GM23338 (cell line): ENCODE measurements around the gene AXIN1. TPM values are rescaled to one million over a fixed set of nuclear protein-coding genes. Genes with fewer than 3 reads are reported as not detected.

Experiments
- ATAC-seq: fragments of 200-7000 bp; cut with Tn5 transposase; 3 replicates; pipeline ENCODE4 v1.9.1; 2020
- DNase-seq: peaks from one replicate; pipeline ENCODE4 v3.0.0-alpha.2; 2015; ENCODE audit warnings: low spot score
- H2AFZ ChIP-seq: fragments of 200-600 bp; sonication (generic); 2 replicates; pipeline ENCODE4 v1.8.0; 2016; ENCODE audit warnings: antibody characterized with exemption, mild to moderate bottlenecking, moderate library complexity
- H3F3A ChIP-seq: fragments of 200-600 bp; sonication (generic); replicated peaks from 2 replicates; pipeline ENCODE4 v1.8.0; 2017; ENCODE audit warnings: antibody characterized with exemption, mixed run types, low read depth
- H3K27ac ChIP-seq: fragments of 200-600 bp; sonication (generic); 2 replicates; pipeline ENCODE4 v1.6.1; 2016; ENCODE audit warnings: low read depth
- H3K27me3 ChIP-seq: fragments of 200-600 bp; sonication (generic); 2 replicates; pipeline ENCODE4 v1.8.0; 2016; ENCODE audit warnings: mild to moderate bottlenecking, mixed run types, moderate library complexity; ENCODE audit not compliant: insufficient read depth
- H3K36me3 ChIP-seq: fragments of 200-600 bp; sonication (generic); 2 replicates; pipeline ENCODE4 v1.8.0; 2016; ENCODE audit warnings: mild to moderate bottlenecking; ENCODE audit not compliant: insufficient read depth
- H3K4me1 ChIP-seq: fragments of 200-600 bp; sonication (generic); 2 replicates; pipeline ENCODE4 v1.8.0; 2016; ENCODE audit warnings: mild to moderate bottlenecking, moderate library complexity; ENCODE audit not compliant: insufficient read depth
- H3K4me2 ChIP-seq: fragments of 200-600 bp; sonication (generic); 2 replicates; pipeline ENCODE4 v1.7.1; 2017; ENCODE audit warnings: mixed run types
- H3K4me3 ChIP-seq: fragments of 200-600 bp; sonication (generic); 2 replicates; pipeline ENCODE4 v1.6.1; 2016; ENCODE audit warnings: mixed run types
- H3K79me2 ChIP-seq: fragments of 200-600 bp; sonication (generic); replicated peaks from 2 replicates; pipeline ENCODE4 v1.8.0; 2017; ENCODE audit warnings: mild to moderate bottlenecking; ENCODE audit not compliant: insufficient read depth
- H3K9me2 ChIP-seq: fragments of 200-600 bp; sonication (generic); 2 replicates; pipeline ENCODE4 v1.8.0; 2017; ENCODE audit not compliant: insufficient read depth
- H4K20me1 ChIP-seq: fragments of 200-600 bp; sonication (generic); replicated peaks from 2 replicates; pipeline ENCODE4 v1.8.0; 2017; ENCODE audit warnings: mild to moderate bottlenecking; ENCODE audit not compliant: insufficient read depth
- H3K27ac Mint-ChIP-seq: 2 replicates; pipeline ENCODE4 v1.8.0; 2020; ENCODE audit warnings: inconsistent platforms, mild to moderate bottlenecking, moderate library complexity, mixed read lengths
- H3K27me3 Mint-ChIP-seq: 3 replicates; pipeline ENCODE4 v1.8.0; 2022; ENCODE audit warnings: low read depth, mild to moderate bottlenecking, moderate library complexity, mixed read lengths, inconsistent platforms; ENCODE audit not compliant: insufficient read depth, poor library complexity
- H3K36me3 Mint-ChIP-seq: 3 replicates; pipeline ENCODE4 v1.8.0; 2021; ENCODE audit warnings: low read depth, mild to moderate bottlenecking, inconsistent platforms, moderate library complexity, mixed read lengths
- H3K4me1 Mint-ChIP-seq: 3 replicates; pipeline ENCODE4 v1.8.0; 2020; ENCODE audit warnings: mild to moderate bottlenecking, inconsistent platforms, mixed read lengths
- H3K4me3 Mint-ChIP-seq: 3 replicates; pipeline ENCODE4 v1.8.0; 2021; ENCODE audit warnings: moderate library complexity, mild to moderate bottlenecking, inconsistent platforms, mixed read lengths
- H3K9me3 Mint-ChIP-seq: 3 replicates; pipeline ENCODE4 v1.8.0; 2020; ENCODE audit warnings: moderate library complexity, mild to moderate bottlenecking, inconsistent platforms, mixed read lengths
- EZH2 ChIP-seq: fragments of 200-600 bp; sonication (generic); IDR thresholded peaks from one replicate; pipeline ENCODE4 v1.8.0; 2017; ENCODE audit warnings: antibody characterized with exemption, mild to moderate bottlenecking, low read depth; ENCODE audit not compliant: unreplicated experiment
- EZH2phosphoT487 ChIP-seq: fragments of 200-600 bp; sonication (generic); IDR thresholded peaks from one replicate; pipeline ENCODE4 v1.8.1; 2018; ENCODE audit warnings: antibody characterized with exemption; ENCODE audit not compliant: unreplicated experiment
- JUNB ChIP-seq: IDR thresholded peaks from one replicate; pipeline ENCODE4 v1.6.1; 2016; ENCODE audit warnings: antibody characterized with exemption; ENCODE audit not compliant: unreplicated experiment
- NANOG ChIP-seq: IDR thresholded peaks from 2 replicates; pipeline ENCODE4 v1.6.1; 2016; ENCODE audit warnings: antibody characterized with exemption, borderline replicate concordance
- ZNF114 ChIP-seq: fragments of 250-450 bp; sonication (Bioruptor Pico); IDR thresholded peaks from 2 replicates; pipeline ENCODE4 v1.5.0; 2020; ENCODE audit warnings: mild to moderate bottlenecking, moderate library complexity
- ZNF331 ChIP-seq: fragments of 250-450 bp; sonication (Bioruptor Pico); IDR thresholded peaks from 2 replicates; pipeline ENCODE4 v1.5.0; 2020; ENCODE audit warnings: low read depth, mild to moderate bottlenecking, moderate library complexity
- ZNF462 ChIP-seq: fragments of 250-450 bp; sonication (Bioruptor Pico); IDR thresholded peaks from 2 replicates; pipeline ENCODE4 v1.5.0; 2020; ENCODE audit warnings: mild to moderate bottlenecking, moderate library complexity
- polyA plus RNA-seq: library from polyadenylated mRNA; unstranded; fragments of >200 nt; fragmentation: Nextera tagmentation; extraction: Ambion mirVana; gene quantifications from 2 replicates; pipeline ENCODE4 v1.2.1, GENCODE V29; 2016
- total RNA-seq: library from RNA; depleted of rRNA; stranded (reverse); fragments of >200 nt; shearing (Covaris generic); gene quantifications from 2 replicates; pipeline ENCODE4 v1.2.3, GENCODE V29; 2014
- TF ChIP-seq, protein P1 (sequence below), 2 experiments: fragments of 200-600 bp in 1 of 2; sonication (generic) in 1 of 2; conservative IDR thresholded peaks; 2 replicates each; pipeline versions ENCODE4 v1.5.1 to v1.6.1; 2016 to 2017; ENCODE audit warnings: antibody characterized with exemption in 2 of 2, low read depth in 2 of 2, mild to moderate bottlenecking in 2 of 2, moderate library complexity in 1 of 2

AXIN1 gene
- total and polyA plus RNA-seq, 2 experiments from 2014 or later: 14.3 to 54.5 TPM

GRCh38 chr16:252366-253337 is 99.9 kb downstream of the AXIN1 start:
- H3K4me2 ChIP-seq: no peak overlapping the region
- 0 out of 2 replicates have a peak overlapping the region, but pooled peaks have one; percentile 50 for H3K27ac ChIP-seq
- H3F3A ChIP-seq: 0 out of 2 replicates have a peak, but pooled peaks cover 4% of the 10 kb centered on the region
- TF ChIP-seq, protein P1, sequence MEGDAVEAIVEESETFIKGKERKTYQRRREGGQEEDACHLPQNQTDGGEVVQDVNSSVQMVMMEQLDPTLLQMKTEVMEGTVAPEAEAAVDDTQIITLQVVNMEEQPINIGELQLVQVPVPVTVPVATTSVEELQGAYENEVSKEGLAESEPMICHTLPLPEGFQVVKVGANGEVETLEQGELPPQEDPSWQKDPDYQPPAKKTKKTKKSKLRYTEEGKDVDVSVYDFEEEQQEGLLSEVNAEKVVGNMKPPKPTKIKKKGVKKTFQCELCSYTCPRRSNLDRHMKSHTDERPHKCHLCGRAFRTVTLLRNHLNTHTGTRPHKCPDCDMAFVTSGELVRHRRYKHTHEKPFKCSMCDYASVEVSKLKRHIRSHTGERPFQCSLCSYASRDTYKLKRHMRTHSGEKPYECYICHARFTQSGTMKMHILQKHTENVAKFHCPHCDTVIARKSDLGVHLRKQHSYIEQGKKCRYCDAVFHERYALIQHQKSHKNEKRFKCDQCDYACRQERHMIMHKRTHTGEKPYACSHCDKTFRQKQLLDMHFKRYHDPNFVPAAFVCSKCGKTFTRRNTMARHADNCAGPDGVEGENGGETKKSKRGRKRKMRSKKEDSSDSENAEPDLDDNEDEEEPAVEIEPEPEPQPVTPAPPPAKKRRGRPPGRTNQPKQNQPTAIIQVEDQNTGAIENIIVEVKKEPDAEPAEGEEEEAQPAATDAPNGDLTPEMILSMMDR (conservative IDR thresholded peaks at IDR 0.05; ENCODE audit: low read depth in 2 of 2): no peak
- TF ChIP-seq ZNF331 (CRISPR knock-in tag) (no peak), EZH2phosphoT487 (no peak), JUNB (no peak), EZH2 (no peak), ZNF462 (CRISPR knock-in tag) (no peak), NANOG (no peak), ZNF114 (no peak)
- Mint-ChIP-seq H3K9me3 (no peaks in the 10 kb centered on the region), H3K27ac (no peak overlapping the region), H3K4me3 (no peak overlapping the region), H3K27me3 (peaks cover 7% of the 10 kb centered on the region), H3K36me3 (peaks cover 37% of the 10 kb centered on the region; the same call in 2 of the 3 replicates), H3K4me1 (peaks cover 4% of the 10 kb centered on the region; the same call in 2 of the 3 replicates)
- no peaks in the 10 kb centered on the region; the same call in 1 of the 2 replicates for H3K36me3 ChIP-seq
- no peak for DNase-seq
- H3K9me2 ChIP-seq: no peaks in the 10 kb centered on the region
- no peaks in the 10 kb centered on the region for H3K27me3 ChIP-seq
- H3K4me1 ChIP-seq: no peaks in the 10 kb centered on the region
- no peak for ATAC-seq
- H4K20me1 ChIP-seq: peaks cover 4% of the 10 kb centered on the region
- H3K79me2 ChIP-seq: no peaks in the 10 kb centered on the region
- no peak overlapping the region for H2AFZ ChIP-seq
- no peak overlapping the region for H3K4me3 ChIP-seq
